Stimulated activated CD8-positive, alpha-beta memory T cell treated with anti-CD3 and anti-CD28 coated beads, Interleukin-7, amount 100 ng/mL, for 48 hours (primary cell): ENCODE data around the gene IQSEC1.

Source experiments
- DNase-seq, 2 donors: peaks; one replicate each; pipeline ENCODE4 v3.0.0-alpha.2; 2020; ENCODE audit warnings: low read depth in 1 of 2; ENCODE audit errors: extremely low read depth in 1 of 2

IQSEC1 gene

DNA sequence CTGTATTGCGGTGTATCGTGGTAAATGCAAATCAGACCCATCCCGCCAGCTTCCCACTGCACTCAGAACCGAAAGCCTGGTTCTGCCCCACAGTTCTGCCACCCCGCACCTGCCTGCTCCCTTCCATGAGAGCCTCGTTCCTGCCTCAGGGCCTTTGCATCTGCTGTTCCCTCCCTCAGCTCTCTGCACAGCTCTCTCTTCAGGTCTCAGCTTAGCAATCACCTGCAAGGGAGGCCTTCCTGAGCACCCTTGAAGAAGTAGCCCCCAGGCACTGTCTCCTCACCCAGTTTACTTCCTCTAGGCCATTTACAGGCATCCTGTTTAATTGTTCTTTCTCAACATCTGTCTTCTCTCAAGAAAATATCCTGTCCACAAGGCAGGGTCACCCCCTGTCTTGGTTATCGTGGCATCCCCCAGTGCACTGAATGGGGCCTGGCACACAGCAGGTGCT, 13.3 kb upstream of the IQSEC1 start:
- DNase-seq, result no peak

DNA sequence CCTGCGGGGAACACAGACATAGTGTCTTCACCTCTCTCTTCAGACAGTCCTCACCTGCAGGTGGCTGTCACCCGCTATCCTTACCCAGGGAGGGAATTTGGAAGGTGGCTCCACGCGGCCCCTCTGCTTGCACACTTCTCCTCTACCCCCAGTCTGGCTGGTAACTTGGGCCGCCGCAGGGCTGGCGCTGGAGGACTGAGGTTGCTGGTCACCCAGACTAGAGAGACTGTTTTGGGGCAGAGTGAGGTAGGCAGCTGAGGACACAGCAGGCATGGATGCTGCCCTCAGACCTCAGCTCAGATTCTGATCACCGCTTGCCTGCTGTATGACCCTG, 12.6 kb upstream of the IQSEC1 start:
- no peak for DNase-seq

DNA sequence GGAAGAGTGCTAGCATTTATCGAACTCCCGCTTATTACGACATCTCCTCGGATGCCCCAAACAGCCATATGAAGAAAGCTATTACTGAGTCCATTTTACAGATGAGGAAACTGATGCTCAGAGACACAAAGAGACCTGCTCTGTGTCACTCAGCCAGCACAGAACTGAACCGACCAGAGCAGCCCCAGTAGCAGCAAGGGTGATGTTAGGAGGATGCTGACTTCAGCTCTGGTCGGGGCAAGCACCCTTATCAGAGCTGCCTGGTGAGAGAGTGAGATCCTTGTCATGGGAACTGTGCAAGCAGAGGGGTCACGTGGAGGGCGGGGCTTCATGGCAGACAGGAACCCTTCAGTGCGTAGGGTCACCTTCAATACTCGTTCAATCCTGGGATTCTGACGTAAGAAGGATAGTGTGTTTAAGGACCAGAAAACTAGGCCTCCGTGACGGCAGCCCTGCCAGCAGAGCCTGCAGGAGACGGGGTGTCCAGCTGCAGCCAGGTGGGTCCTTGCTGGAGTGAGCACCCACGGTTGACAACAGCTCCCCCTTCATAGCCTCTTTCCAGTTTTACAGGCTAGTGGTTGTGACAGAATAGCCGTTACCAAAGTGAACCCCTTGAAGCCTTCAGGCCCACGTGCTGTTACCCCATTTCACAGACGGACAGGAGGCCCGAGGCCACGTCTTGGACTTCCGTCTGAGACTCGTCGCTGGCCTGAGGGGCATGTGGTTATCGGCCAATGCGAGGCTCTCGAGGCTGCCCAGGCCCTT, 12.0 kb upstream of the IQSEC1 start:
- no peak for DNase-seq

DNA sequence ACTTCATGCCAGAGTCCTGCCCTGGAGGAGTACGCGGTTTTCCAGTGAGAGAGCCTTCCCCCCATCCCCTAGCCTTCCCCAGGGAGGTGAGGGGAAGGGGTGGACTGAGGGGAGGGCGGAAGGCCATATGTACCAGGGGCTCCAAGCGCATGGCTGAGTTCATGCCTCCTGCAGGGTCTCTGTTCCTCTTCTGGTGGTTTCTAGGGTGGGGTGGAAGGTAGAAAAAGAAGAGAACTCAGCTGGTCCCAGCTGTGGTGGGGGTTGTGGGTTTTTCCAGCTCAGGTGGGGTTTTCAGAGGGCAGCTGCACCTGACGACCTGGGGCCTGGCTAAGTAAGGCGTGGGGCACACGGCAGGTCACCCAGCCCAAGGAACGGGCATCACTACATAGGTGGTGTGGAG, 10.7 kb upstream of the IQSEC1 start:
- DNase-seq, result no peak

DNA sequence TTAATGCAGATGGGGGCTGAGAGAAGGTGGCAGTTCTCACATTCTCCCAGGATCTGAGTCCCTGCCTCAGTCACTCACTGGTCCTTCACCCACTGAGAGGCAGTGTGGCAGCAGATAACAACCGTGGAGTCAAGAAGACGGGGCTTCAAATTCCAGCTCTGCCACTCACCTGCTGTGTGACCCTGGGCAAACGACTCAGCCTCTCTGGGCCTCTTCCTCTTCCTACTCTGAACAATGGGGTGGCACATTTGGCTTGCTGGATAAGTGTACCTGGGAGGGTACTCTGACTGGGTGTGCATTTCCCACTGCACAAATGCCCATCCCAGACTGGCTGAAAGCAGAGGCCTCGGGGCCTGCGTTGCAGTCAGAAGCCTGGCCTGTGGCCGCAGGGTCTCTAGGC, 10.0 kb upstream of the IQSEC1 start:
- no peak for DNase-seq

DNA sequence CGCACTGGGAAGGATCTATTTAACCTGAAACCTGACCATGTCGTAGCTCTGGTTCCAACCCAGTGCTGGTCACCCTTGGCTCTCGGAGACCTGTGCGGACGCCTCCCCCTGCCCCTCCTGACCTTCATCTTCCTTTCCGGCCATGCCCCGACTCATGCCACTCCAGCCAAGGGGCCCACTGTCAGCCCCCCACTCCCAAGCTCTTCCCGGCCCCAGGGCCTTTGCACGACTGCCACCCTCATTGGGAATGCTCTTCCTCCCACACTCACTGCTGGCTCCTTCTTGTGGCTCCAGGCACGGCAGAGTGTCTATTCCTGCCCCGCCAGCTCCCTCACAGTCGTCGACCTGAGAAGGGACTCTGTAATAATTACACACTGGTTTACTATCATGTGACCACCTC, 9.4 kb upstream of the IQSEC1 start:
- no peak for DNase-seq

DNA sequence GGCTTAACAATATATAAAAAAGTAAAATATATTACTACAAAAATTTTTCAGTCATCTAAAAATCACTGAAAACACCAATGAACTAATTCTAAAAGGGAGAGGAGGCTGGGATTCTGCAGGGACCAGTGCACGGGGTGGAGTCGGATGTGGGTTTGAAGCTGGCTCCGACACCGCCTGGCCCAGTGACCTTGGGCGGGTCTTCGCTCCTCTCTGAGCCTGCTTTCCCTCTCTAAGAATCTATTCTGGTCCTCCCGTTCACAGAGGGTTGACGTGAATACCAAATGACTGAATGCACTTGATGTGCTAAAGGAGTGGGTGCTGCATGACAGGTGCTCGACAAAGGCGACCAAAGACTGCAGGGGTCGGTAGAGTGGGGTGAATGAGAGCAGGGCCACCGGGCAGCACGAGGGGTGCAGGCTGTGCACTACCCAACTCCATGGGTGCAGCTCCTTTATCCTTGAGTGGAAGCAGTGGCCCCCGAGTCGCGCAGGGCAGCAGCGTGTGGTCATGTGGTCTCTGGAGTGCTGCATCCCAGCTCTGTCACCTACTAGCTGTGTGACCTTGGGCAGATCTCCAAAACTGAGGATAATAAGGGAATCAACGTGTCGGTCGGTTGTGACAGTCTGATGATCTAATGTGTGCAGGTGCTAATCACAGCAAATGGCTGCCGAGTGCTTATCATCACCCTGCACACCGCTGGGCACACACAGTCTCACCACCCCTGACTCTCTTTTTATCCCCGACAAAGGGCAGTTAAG, 8.6 kb upstream of the IQSEC1 start:
- DNase-seq, result no peak

DNA sequence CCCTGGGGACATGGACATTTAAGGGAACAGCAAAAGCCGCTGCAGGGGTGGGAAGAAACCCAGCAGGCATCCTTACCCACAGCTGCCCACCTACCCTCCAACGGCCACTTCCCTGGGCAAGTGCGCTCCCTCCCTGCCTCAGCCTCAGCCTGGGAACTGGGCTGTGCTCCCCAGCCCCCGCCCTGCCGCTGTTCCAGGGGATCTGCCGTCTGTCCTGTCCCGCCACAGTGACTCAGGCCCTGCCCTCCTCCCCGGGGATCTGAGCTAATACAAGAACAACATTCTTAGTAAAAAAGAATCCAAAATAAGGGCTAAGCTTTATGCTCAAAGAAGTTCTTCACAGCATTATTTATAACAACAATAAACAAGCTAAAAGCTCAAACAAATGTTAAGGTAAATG, 7.4 kb upstream of the IQSEC1 start:
- no peak for DNase-seq

DNA sequence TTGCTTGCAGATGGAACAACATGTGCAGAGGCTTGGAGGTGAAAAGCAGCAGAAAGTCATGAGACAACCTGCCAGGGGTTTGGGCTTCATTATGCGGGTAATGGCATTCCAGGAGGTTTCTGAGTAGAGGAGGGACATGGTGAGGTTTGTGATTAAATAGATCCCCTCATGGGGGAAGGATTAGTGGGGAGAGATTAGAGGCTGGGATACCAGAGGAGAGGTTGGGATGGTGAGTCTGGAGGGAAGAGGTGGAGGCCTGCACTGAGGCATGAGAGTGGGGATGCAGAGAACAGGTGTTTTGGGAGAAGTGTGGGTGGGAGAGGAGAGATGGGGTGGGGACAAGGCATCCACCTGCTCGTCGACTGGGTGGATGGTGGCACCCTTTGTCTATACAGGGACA, 6.8 kb upstream of the IQSEC1 start:
- DNase-seq, result no peak

DNA sequence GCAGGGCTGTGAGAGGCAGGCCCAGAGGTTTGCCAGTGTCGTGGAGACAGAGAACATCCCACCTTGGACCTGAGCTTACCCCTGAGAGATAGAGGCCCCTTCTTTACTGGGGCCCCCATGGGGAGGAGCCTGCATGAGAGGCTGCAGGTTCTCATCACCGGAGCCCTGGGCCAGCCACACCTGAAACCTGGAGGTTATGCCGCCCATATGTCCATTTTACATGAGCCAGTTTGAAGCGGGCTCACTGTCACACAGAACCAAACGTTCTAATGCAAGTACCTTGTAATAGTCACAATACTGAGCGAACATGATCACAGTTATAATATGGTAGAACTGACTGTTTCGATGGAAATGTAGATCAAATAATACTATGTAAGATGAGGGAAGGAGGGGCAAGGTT, 6.3 kb upstream of the IQSEC1 start:
- no peak for DNase-seq

DNA sequence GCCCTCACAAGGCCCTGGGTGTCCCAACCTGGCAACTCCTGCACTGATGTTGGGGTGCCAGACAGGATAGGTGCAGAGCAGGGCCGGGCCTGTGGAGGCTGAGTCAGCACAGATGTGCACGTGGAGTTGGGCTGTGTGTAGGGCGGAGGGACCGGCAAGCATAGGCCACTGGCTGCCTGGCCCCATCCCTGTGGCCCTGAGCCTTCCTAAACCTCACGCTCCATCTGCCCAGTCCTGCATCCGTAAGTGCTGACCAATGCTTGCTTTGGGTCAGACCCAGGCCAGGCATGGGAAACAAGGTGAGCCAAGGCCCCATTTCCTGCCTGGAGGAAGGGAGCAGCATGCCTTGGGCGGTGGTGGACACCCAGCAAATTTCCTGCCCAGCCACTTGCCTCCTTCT, 5.8 kb upstream of the IQSEC1 start:
- DNase-seq, result no peak

DNA sequence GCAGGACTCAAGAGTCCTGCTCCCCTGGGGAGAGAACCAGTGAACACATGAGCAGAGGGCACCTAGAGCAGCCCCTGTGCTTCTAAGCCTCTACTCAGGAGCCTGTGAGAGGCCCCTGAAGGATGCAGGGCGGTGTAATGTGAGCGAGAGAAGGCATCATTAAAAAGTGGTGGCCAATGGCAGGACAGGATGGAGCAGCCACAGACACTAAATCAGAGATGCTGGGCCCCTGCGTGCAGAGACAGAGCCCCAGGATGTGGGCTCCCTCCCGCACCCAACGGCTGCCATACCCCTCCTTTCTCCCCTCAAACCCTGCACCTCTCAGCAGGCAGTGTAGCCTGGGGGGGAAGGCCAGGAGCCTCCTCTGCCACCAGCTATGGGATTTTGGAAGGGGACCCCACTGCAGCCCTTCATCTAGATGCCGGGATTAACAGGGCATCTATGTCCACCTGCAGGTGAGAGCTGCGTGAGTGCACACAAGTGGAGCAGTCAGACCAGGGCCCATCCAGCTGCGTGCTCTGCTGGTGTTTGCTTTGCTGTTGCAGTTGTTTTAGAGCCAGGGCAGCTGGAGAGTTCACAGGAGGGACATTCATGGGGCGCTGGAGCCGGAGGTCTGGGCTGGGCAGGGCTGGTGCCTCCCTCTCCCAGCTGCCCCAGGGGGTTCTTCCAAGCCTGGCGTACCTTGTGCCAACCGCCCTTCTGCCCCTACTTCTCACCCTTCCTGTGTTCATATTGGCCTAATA, 5.1 kb upstream of the IQSEC1 start:
- no peak for DNase-seq

DNA sequence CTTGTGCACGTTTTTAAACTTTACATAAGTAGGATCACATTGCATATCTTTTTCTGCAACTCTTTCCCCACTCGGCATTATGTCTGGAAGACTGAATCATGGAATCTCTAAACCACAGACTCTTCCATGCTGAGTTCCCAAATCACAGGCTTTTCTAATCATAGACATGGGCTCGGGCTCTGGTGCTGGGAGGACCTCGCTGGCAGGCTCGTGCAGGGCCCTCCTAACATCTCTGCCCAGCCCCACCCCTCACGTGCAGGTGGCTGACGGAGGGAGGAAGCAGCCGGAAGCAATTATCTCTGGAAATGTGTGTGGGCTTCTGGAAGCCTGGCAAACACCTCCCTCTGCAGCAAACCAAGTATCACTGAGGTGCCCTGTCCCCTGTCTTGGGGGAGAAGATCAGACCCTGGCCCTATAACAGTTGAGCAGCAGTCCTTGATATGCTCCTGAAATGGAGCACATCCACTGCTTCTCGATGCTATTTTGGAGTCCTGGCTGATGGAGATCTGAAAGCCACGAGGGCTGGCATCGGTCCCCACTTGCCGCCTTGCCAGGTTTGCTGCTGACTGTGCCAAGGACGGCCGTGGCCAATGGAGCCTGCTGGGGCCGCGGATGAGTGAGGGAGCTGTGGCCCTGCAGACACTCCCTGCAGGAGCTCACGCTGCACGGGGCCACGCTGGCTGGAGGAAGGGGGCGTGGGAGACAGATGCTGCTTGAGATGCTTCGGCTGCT, 4.4 kb upstream of the IQSEC1 start:
- DNase-seq, result no peak

DNA sequence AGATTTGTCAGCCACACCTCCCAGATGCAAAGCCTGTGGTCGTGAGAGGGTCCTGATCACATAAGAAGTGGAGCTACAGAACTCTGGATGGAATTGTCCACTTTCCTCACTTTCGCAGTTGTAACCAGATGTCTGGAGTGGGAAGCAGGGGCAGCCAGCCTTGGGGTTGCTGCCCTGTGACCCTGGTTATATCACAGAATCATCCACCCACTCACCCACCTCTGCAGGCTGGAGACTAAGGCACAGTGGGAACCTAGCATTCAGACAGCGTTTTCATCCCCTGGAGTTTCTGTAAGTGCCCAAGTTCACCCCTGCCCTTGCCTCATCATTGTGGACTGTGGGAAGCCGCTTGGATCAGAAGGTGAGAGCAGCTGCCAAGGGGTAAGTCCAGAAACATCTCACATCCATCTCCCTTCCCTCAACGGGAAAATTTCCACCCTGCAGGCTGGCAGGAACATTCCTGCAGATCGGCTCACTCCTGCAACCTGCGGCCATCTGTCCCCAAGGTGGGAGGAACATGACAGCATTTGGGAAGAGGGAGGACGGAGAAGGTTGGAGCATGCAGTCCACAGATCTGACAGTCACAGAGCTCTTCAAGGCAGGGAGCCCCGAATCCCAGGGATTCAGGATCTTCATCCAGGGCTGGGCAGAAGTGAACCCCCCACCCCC, 2.9 kb upstream of the IQSEC1 start:
- no peak for DNase-seq

DNA sequence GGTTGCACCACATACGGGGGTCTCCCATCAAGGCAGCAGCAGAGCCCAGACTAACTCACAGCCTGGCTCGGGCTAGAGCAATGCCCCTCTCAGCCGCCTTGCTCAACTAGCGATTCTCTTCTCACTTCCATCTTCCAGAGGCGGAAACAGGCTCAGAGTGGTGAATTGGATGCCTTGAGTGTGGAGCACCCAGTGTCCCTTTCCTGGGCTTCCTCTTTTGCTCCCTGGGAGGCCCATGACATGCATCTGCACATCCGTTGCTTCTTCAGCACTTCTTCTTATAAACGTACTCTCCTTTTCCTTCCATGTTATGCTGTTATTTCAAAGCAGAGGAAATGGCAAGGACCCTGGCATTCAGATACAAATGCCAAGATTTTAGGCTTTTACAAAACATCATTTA, 2.1 kb upstream of the IQSEC1 start:
- DNase-seq, result no peak

DNA sequence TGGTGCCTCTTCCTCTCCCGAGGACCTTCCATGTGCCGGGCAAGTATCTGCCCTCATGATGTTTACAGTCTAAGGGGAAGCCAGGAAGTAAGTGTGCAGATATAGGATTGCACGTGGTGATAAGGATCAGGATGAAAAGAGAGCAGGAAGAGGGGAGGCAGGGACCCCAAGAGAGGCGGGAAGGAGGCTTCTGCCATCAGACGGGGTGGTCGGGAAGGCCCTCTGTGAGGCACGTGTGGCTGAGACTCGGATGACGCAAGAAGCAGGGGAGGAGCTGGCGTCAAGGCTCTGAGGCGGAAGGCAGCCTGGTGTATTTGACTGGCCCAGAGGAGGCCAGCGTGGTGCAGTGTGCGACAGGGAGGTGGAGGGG, 762 bp upstream of the IQSEC1 start:
- no peak for DNase-seq

DNA sequence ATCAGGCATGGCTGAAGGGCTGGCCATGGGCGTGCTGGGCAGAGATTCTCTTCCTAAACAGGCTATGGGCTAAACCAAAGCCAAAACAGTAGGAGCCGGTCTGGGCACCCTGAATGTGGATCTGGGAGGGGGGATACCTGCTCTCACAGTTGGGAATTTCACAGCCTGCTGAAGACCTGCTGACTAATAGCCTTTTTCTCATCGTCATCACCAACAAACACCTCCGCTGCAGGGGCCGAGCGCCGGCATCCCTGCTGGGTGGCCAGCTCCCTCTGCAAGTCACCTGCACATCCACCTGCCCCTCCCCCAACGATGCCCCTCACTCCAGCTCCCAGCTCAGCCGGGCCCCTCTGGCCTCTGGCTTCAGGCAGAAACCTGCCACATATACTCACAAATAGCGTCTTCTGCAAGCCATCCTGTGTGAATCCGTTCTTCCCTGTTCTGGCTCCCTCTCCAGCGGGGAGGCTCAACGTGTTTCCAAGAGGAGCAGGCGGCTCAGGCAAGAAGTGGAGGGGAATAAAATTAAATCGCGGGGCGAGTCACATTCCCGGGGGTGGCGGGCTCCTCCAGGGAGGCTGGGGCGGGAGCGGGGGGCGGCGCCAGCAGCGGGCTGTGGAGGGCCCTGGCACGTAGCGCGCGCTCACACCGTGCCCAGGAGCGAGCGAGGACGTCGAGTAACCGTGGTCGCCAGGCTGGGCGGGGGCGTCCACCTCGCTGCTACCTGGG, 466 bp downstream of the IQSEC1 start:
- DNase-seq, result no peak

DNA sequence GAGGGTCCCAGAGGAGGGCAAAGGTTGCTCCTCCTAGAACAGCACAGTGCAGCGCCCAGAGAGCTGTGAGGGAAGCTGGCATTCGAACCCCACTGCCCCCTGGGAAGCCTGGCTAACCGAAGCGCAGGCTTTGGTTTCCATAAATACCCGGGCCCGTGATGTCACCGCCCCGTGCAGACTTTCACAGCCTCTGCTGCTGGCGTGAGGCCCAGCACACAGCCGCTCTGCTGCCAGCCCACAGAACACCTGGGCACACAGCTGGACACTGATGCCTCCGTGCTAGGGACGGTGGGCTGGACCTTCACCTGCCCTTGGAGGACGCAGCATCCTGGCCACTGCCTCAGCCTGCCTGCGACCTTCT, 1.0 kb downstream of the IQSEC1 start:
- no peak for DNase-seq

DNA sequence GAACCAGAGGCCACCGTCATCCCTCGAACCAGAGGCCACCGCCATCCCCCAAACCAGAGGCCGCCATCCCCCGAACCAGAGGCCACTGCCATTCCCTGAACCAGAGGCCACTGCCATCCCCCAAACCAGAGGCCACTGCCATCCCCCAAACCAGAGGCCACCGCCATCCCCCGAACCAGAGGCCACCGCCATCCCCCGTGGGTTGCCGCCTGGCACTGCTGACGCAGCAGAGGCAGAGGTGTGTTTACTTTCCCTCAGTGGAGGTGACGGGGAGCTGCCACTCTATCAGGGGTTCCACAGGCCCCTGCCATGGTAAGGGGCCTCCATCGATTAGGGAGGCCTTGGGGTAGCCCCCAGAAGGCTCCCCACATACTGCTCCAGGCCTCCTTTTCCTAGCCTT, 1.5 kb downstream of the IQSEC1 start:
- DNase-seq, result no peak

DNA sequence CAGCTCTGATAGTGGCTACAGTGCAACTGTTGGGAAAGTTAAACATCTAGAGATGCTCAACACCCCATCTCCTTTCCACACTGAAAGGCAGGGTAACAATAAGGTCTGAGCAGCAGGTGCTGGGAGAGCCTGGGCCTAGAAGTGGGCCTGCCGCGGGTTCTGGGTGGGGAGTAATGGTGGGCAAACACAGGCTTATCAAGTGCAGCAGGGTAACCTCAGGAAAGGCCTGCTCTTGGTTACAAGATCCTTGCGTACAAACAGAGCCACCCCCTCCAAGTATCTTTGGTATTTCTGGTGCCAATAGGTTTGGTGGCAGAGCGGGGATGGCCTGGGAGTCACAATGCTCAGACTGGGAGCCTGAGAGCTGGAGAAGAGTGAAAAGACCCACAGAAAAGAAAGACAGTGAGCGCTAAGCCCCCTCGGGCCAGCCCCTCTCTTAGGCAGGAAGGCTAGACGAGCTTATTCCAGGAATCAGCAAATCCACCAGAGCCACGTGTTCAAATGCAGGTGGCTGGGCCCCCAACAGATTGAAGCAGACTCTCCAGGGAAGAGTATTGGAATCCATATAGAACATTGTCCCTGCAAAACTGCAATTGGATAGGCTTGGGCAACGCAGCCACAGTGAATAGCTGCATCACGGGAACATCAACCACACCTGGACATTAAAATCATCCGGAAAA, 2.7 kb downstream of the IQSEC1 start:
- DNase-seq, result no peak
